Spleen (tissue), 11 donors: ENCODE results near the gene BDNF. TPM values are rescaled to one million over a fixed set of nuclear protein-coding genes. Genes with fewer than 3 reads are reported as not detected.

Experiments
- DNase-seq: peaks from one replicate; pipeline ENCODE4 v3.0.0-alpha.2; 2020
- H3K27ac ChIP-seq, 8 donors: fragments of 200-600 bp; sonication (generic) in 7 of 8; 1 replicate in 4 of 8; 2 replicates in 4 of 8; pipeline versions ENCODE4 v1.5.0 to v1.8.0; 2016 to 2021; ENCODE audit warnings: inconsistent platforms in 4 of 8, mild to moderate bottlenecking in 4 of 8, moderate library complexity in 1 of 8
- H3K27me3 ChIP-seq, 7 donors: fragments of 200-600 bp; sonication (generic) in 6 of 7; replicated peaks in 1 of 7; 1 replicate in 4 of 7; 2 replicates in 3 of 7; pipeline versions ENCODE4 v1.5.0 to v1.8.0; 2016 to 2021; ENCODE audit warnings: inconsistent platforms in 3 of 7, mild to moderate bottlenecking in 1 of 7
- H3K36me3 ChIP-seq, 6 donors: fragments of 200-600 bp; sonication (generic) in 5 of 6; 1 replicate in 4 of 6; 2 replicates in 2 of 6; pipeline versions ENCODE4 v1.5.0 to v1.8.0; 2016 to 2021; ENCODE audit warnings: inconsistent platforms in 2 of 6
- H3K4me1 ChIP-seq, 6 donors: fragments of 200-600 bp; sonication (generic) in 5 of 6; 1 replicate in 3 of 6; 2 replicates in 3 of 6; pipeline versions ENCODE4 v1.5.0 to v1.8.0; 2016 to 2021; ENCODE audit warnings: inconsistent platforms in 3 of 6
- H3K4me3 ChIP-seq, 8 donors: fragments of 200-600 bp; sonication (generic) in 7 of 8; 1 replicate in 4 of 8; 2 replicates in 4 of 8; pipeline versions ENCODE4 v1.5.0 to v1.8.0; 2016 to 2021; ENCODE audit warnings: inconsistent platforms in 4 of 8, mild to moderate bottlenecking in 4 of 8, moderate library complexity in 2 of 8
- H3K9me3 ChIP-seq, 8 donors: fragments of 200-600 bp; sonication (generic) in 7 of 8; 1 replicate in 4 of 8; 2 replicates in 4 of 8; pipeline versions ENCODE4 v1.5.0 to v1.8.0; 2016 to 2021; ENCODE audit warnings: inconsistent platforms in 4 of 8
- CTCF ChIP-seq, 11 experiments: fragments of 200-600 bp in 7 of 11; fragments of 450-650 bp in 4 of 11; sonication (generic) in 4 of 11; IDR thresholded peaks in 8 of 11; conservative IDR thresholded peaks in 3 of 11; 1 replicate in 7 of 11; 2 replicates in 4 of 11; pipeline versions ENCODE4 v1.4.0 to v1.8.0; 2016 to 2021; ENCODE audit warnings: antibody characterized with exemption in 11 of 11, inconsistent platforms in 4 of 11, mild to moderate bottlenecking in 1 of 11
- POLR2A ChIP-seq, 3 donors: fragments of 450-650 bp; IDR thresholded peaks; one replicate each; pipeline ENCODE4 v1.5.1; 2017; ENCODE audit warnings: antibody characterized with exemption in 3 of 3, mild to moderate bottlenecking in 1 of 3
- POLR2AphosphoS5 ChIP-seq, 3 donors: sonication (generic); formaldehyde crosslinking; IDR thresholded peaks; one replicate each; pipeline ENCODE4 v1.5.1; 2017; ENCODE audit warnings: antibody characterized with exemption in 3 of 3
- WGBS, 5 donors: extraction: QIAGEN DNeasy Blood & Tissue Kit in 3 of 5; methylation state at CpG; one replicate each; pipeline versions ENCODE4 v1.1.5 to v1.1.7; 2013 to 2018; 5-methylcytosine and 5-hydroxymethylcytosine counted together
- intact Hi-C: fragments of 100-400 bp; cut with DNase I; formaldehyde crosslinking; loops from one replicate; pipeline ENCODE4 v1.15.0; 2023; ENCODE audit warnings: low total_unique reads
- polyA plus RNA-seq, 3 donors: library from polyadenylated mRNA; stranded (reverse); fragments of 200-250 nt; gene quantifications; one replicate each; pipeline ENCODE4 v1.2.1, GENCODE V29; 2013
- total RNA-seq, 7 donors: library from RNA; depleted of rRNA in 3 of 7; stranded (reverse); fragments of >200 nt in 3 of 7; fragmentation: NEBNext Ultra II Directional in 4 of 7; extraction: Animal tissue kit (Norgen Biotek cat#: 25700) in 4 of 7; gene quantifications; one replicate each; pipeline versions ENCODE4 v1.1.0 to v1.2.1, GENCODE V29; 2016 to 2021
- donor health status: healthy with polysubstance abuse.
- donor health status: DM: no; HTN: no; CAD: no; lungs with moderate emphysema.
- donor health status: DM: no; HTN: no; CAD: no.
- donor health status: Bipolar disorder and iron deficiency.
- donor health status: healthy.
- donor health status: DM: no; HTN: no; CAD: no.
- donor health status: DM: yes; HTN: yes; CAD: no.

The BDNF gene
- total and polyA plus RNA-seq, 10 donors, result 0.02 to 0.29 (median 0.08) TPM; not detected in 2

- WGBS, 5 donors, result 63 to 85% (median 79%) methylated on average over 2 of the region's 2 CpGs
- TF ChIP-seq POLR2A (IDR thresholded peaks at IDR 0.05) (no peak), CTCF (IDR thresholded peaks at IDR 0.05 in 8 of 11, conservative IDR thresholded peaks at IDR 0.05 in 3 of 11) (no peak), POLR2AphosphoS5 (IDR thresholded peaks at IDR 0.05) (no peak)
- no peak overlapping the region for H3K4me3 ChIP-seq
- peaks cover 4 to 71% (median 49%) of the 10 kb centered on the region in 7 donors for H3K27me3 ChIP-seq
- no peaks in the 10 kb centered on the region for H3K36me3 ChIP-seq
- H3K4me1 ChIP-seq, result peaks cover 0 to 14% (median 5%) of the 10 kb centered on the region in 6 donors
- intact Hi-C loops, result no loop called here
- no peak overlapping the region for H3K27ac ChIP-seq
- DNase-seq, result no peak
- H3K9me3 ChIP-seq, result peaks cover 0 to 11% (median 0%) of the 10 kb centered on the region in 8 donors
Measured at GRCh38 chr11:27716216-27716615, 16.0 kb upstream of the BDNF start.

GRCh38 chr11:27711725-27712124 lies 11.5 kb upstream of the BDNF start:
- H3K27me3 ChIP-seq, result peaks cover 0 to 41% (median 6%) of the 10 kb centered on the region in 7 donors
- H3K4me3 ChIP-seq, result no peak overlapping the region
- no peaks in the 10 kb centered on the region for H3K4me1 ChIP-seq
- no peak for DNase-seq
- TF ChIP-seq CTCF (IDR thresholded peaks at IDR 0.05 in 8 of 11, conservative IDR thresholded peaks at IDR 0.05 in 3 of 11) (no peak), POLR2AphosphoS5 (IDR thresholded peaks at IDR 0.05) (no peak), POLR2A (IDR thresholded peaks at IDR 0.05) (no peak)
- H3K36me3 ChIP-seq, result no peaks in the 10 kb centered on the region
- H3K9me3 ChIP-seq, result no peaks in the 10 kb centered on the region
- WGBS, 5 donors, result 19 to 38% (median 20%) methylated on average over 1 of the region's 1 CpG
- H3K27ac ChIP-seq, result no peak overlapping the region
- intact Hi-C loops, result no loop called here

- TF ChIP-seq POLR2A (IDR thresholded peaks at IDR 0.05) (no peak), POLR2AphosphoS5 (IDR thresholded peaks at IDR 0.05) (no peak), CTCF (IDR thresholded peaks at IDR 0.05 in 8 of 11, conservative IDR thresholded peaks at IDR 0.05 in 3 of 11) (no peak)
- intact Hi-C loops, result no loop called here
- DNase-seq, result no peak
- Histone ChIP-seq H3K4me3 (no peak overlapping the region), H3K27me3 (peaks cover 0 to 42% (median 6%) of the 10 kb centered on the region in 7 donors), H3K27ac (no peak overlapping the region), H3K36me3 (no peaks in the 10 kb centered on the region), H3K4me1 (no peaks in the 10 kb centered on the region), H3K9me3 (no peaks in the 10 kb centered on the region)
- 58 to 66% (median 64%) methylated on average over 2 of the region's 2 CpGs for WGBS, 5 donors
Measured at GRCh38 chr11:27710536-27710935, 10.3 kb upstream of the BDNF start.

- DNase-seq, result no peak
- 84 to 100% (median 92%) methylated on average over 3 of the region's 3 CpGs for WGBS, 5 donors
- intact Hi-C loops, result no loop called here
Measured at GRCh38 chr11:27707676-27708075, 7.4 kb upstream of the BDNF start.

More at GRCh38 chr11:27707676-27708075, 7.4 kb upstream of the BDNF start:
- Histone ChIP-seq H3K4me3 (no peak overlapping the region), H3K9me3 (no peaks in the 10 kb centered on the region), H3K4me1 (no peaks in the 10 kb centered on the region), H3K27ac (no peak overlapping the region), H3K27me3 (peaks cover 0 to 37% (median 6%) of the 10 kb centered on the region in 7 donors), H3K36me3 (no peaks in the 10 kb centered on the region)
- TF ChIP-seq POLR2A (IDR thresholded peaks at IDR 0.05), result no peak
- TF ChIP-seq POLR2AphosphoS5 (IDR thresholded peaks at IDR 0.05), result no peak
- no peak for TF ChIP-seq CTCF (IDR thresholded peaks at IDR 0.05 in 8 of 11, conservative IDR thresholded peaks at IDR 0.05 in 3 of 11)
